Upper lobe of right lung (tissue), 1 donor: ENCODE data around the gene SLC51A. TPM values are rescaled to one million over a fixed set of nuclear protein-coding genes. Genes with fewer than 3 reads are reported as not detected.
A peak's percentile ranks its signal among the peaks of the same experiment; 100 is the strongest.

Source experiments
- ATAC-seq: fragments of 200-7000 bp; cut with Tn5 transposase; one replicate; pipeline ENCODE4 v1.9.1; 2020; ENCODE audit warnings: mild to moderate bottlenecking, moderate library complexity
- DNase-seq: peaks from one replicate; pipeline ENCODE4 v3.0.0-alpha.2; 2020
- H3K27ac ChIP-seq: fragments of 200-600 bp; one replicate; pipeline ENCODE4 v1.8.0; 2022
- H3K27me3 ChIP-seq: fragments of 200-600 bp; one replicate; pipeline ENCODE4 v1.8.0; 2022; ENCODE audit warnings: mild to moderate bottlenecking
- H3K36me3 ChIP-seq: fragments of 200-600 bp; one replicate; pipeline ENCODE4 v1.8.0; 2022
- H3K4me1 ChIP-seq: fragments of 200-600 bp; one replicate; pipeline ENCODE4 v1.8.0; 2022
- H3K4me3 ChIP-seq: fragments of 200-600 bp; one replicate; pipeline ENCODE4 v1.8.0; 2022; ENCODE audit warnings: mild to moderate bottlenecking
- H3K9me3 ChIP-seq: fragments of 200-600 bp; one replicate; pipeline ENCODE4 v1.8.0; 2022
- intact Hi-C: fragments of 100-400 bp; cut with DNase I; formaldehyde crosslinking; loops from one replicate; pipeline ENCODE4 v1.11.0; 2022
- total RNA-seq: library from RNA; stranded (reverse); fragmentation: NEBNext Ultra II Directional; extraction: Animal tissue kit (Norgen Biotek cat#: 25700); gene quantifications from one replicate; pipeline ENCODE4 v1.2.1, GENCODE V29; 2021
- TF ChIP-seq, protein P1 (sequence below): fragments of 200-600 bp; IDR thresholded peaks from one replicate; pipeline ENCODE4 v1.8.0; 2022; ENCODE audit warnings: antibody characterized with exemption
- donor health status: DM: no; HTN: yes; CAD: no; lungs with severe emphysema.

The SLC51A gene
- total RNA-seq, 1 donor from 2014 or later, result not detected

GRCh38 chr3:196175116-196175625, 41.2 kb upstream of the SLC51A start:
- H3K9me3 ChIP-seq, result no peaks in the 10 kb centered on the region
- intact Hi-C loops, result no loop called here
- ATAC-seq (no peak), DNase-seq (no peak)
- no peak overlapping the region for H3K27ac ChIP-seq
- H3K36me3 ChIP-seq, result no peaks in the 10 kb centered on the region
- TF ChIP-seq, protein P1, sequence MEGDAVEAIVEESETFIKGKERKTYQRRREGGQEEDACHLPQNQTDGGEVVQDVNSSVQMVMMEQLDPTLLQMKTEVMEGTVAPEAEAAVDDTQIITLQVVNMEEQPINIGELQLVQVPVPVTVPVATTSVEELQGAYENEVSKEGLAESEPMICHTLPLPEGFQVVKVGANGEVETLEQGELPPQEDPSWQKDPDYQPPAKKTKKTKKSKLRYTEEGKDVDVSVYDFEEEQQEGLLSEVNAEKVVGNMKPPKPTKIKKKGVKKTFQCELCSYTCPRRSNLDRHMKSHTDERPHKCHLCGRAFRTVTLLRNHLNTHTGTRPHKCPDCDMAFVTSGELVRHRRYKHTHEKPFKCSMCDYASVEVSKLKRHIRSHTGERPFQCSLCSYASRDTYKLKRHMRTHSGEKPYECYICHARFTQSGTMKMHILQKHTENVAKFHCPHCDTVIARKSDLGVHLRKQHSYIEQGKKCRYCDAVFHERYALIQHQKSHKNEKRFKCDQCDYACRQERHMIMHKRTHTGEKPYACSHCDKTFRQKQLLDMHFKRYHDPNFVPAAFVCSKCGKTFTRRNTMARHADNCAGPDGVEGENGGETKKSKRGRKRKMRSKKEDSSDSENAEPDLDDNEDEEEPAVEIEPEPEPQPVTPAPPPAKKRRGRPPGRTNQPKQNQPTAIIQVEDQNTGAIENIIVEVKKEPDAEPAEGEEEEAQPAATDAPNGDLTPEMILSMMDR, result no peak
- no peaks in the 10 kb centered on the region for H3K4me1 ChIP-seq
- H3K4me3 ChIP-seq, result no peak overlapping the region
- no peaks in the 10 kb centered on the region for H3K27me3 ChIP-seq

GRCh38 chr3:196175722-196176121, 40.6 kb upstream of the SLC51A start:
- TF ChIP-seq, protein P1, result no peak
- H3K36me3 ChIP-seq, result no peaks in the 10 kb centered on the region
- ATAC-seq (peak; percentile 52), DNase-seq (no peak)
- intact Hi-C loops, result no loop called here
- H3K9me3 ChIP-seq, result no peaks in the 10 kb centered on the region
- no peaks in the 10 kb centered on the region for H3K27me3 ChIP-seq
- H3K4me1 ChIP-seq, result no peaks in the 10 kb centered on the region
- H3K27ac ChIP-seq, result no peak overlapping the region
- H3K4me3 ChIP-seq, result no peak overlapping the region

- ATAC-seq, result no peak
- intact Hi-C loops, result no loop called here
- H3K27me3 ChIP-seq, result no peaks in the 10 kb centered on the region
- no peak for DNase-seq
- no peak overlapping the region for H3K27ac ChIP-seq
- H3K4me3 ChIP-seq, result no peak overlapping the region
- H3K36me3 ChIP-seq, result no peaks in the 10 kb centered on the region
- no peaks in the 10 kb centered on the region for H3K4me1 ChIP-seq
- H3K9me3 ChIP-seq, result no peaks in the 10 kb centered on the region
- TF ChIP-seq, protein P1, result no peak
These were observed 38.8 kb upstream of the SLC51A start for GRCh38 chr3:196177567-196177966.

- H3K9me3 ChIP-seq, result no peaks in the 10 kb centered on the region
- H3K4me3 ChIP-seq, result no peak overlapping the region
- intact Hi-C loops, result no loop called here
- TF ChIP-seq, protein P1, result no peak
- no peaks in the 10 kb centered on the region for H3K36me3 ChIP-seq
- DNase-seq (no peak), ATAC-seq (no peak)
- H3K27me3 ChIP-seq, result no peaks in the 10 kb centered on the region
- no peak overlapping the region for H3K27ac ChIP-seq
- no peaks in the 10 kb centered on the region for H3K4me1 ChIP-seq
These were observed 38.4 kb upstream of the SLC51A start for GRCh38 chr3:196177967-196178366.

DNA sequence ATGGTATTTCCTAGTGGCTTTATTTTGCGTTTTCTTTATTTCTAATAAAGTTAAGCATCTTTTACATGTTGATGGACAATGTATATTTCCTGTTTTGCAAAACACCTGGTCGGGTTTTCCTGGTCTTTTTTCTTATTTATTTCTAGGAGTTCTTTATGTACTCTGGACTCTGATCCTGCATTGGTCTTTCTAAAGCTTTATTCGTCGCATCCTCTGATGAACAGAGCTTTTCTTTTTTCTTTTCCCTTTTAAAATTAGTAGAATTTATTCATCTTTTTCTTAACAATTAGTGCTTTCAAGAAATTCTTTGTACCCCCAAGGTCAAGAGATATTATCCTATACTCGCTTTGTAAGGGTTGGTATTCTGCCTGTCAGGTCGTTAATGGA, 37.3 kb upstream of the SLC51A start:
- intact Hi-C loops, result no loop called here
- Histone ChIP-seq H3K9me3 (no peaks in the 10 kb centered on the region), H3K27ac (peak overlapping the region; percentile 55), H3K4me1 (no peaks in the 10 kb centered on the region), H3K4me3 (no peak overlapping the region), H3K36me3 (no peaks in the 10 kb centered on the region), H3K27me3 (no peaks in the 10 kb centered on the region)
- ATAC-seq, result no peak
- TF ChIP-seq, protein P1, result no peak
- no peak for DNase-seq
